ENCODE data around the gene FSHR.

Gene FSHR

GRCh38 chr2:48982887-48983435, 171.4 kb downstream of the FSHR start:
- Histone ChIP-seq H3K4me3 (ENCODE audit: low read length) (no peak overlapping the region), H3F3A (ENCODE audit: insufficient read depth, low read length) (no peaks in the 10 kb centered on the region), H3K36me3 (replicated peaks; ENCODE audit: insufficient read depth, low read length) (no peaks in the 10 kb centered on the region), H3K4me1 (ENCODE audit: low read length) (peaks cover 6% of the 10 kb centered on the region), H2AFZ (ENCODE audit: low read length) (no peak overlapping the region), H3K79me2 (ENCODE audit: low read length) (no peaks in the 10 kb centered on the region), H3K27me3 (replicated peaks; ENCODE audit: insufficient read depth, low read length) (no peaks in the 10 kb centered on the region), H3K9me3 (replicated peaks; ENCODE audit: insufficient read depth, low read length) (no peaks in the 10 kb centered on the region), H3K4me2 (ENCODE audit: low read depth, low read length) (no peak overlapping the region), H3K9me2 (replicated peaks; ENCODE audit: insufficient read depth, low read length) (no peaks in the 10 kb centered on the region), H3K9ac (ENCODE audit: low read length) (no peak overlapping the region), H3K27ac (ENCODE audit: low read length) (no peak overlapping the region), H4K20me1 (ENCODE audit: insufficient read depth, low read length) (no peaks in the 10 kb centered on the region)
- DNase-seq = no peak
- TF ChIP-seq EZH2phosphoT487 (IDR thresholded peaks at IDR 0.05; ENCODE audit: low read length) = no peak
- no peak for TF ChIP-seq CTCF (IDR thresholded peaks at IDR 0.05; ENCODE audit: low read length)
- TF ChIP-seq EZH2 (optimal IDR thresholded peaks at IDR 0.05; ENCODE audit: low read depth, low read length) = no peak

GRCh38 chr2:48980846-48981245, 173.5 kb downstream of the FSHR start:
- Histone ChIP-seq H3F3A (ENCODE audit: insufficient read depth, low read length) (no peaks in the 10 kb centered on the region), H3K79me2 (ENCODE audit: low read length) (no peaks in the 10 kb centered on the region), H3K9me2 (replicated peaks; ENCODE audit: insufficient read depth, low read length) (no peaks in the 10 kb centered on the region)

GRCh38 chr2:48979691-48980090, 174.6 kb downstream of the FSHR start:
- no peaks in the 10 kb centered on the region for H3K9me3 ChIP-seq (replicated peaks; ENCODE audit: insufficient read depth, low read length)
- TF ChIP-seq EZH2phosphoT487 (IDR thresholded peaks at IDR 0.05; ENCODE audit: low read length) (no peak), CTCF (IDR thresholded peaks at IDR 0.05; ENCODE audit: low read length) (no peak), EZH2 (optimal IDR thresholded peaks at IDR 0.05; ENCODE audit: low read depth, low read length) (no peak)

More at GRCh38 chr2:48980846-48981245, 173.5 kb downstream of the FSHR start:
- no peaks in the 10 kb centered on the region for H3K27me3 ChIP-seq (replicated peaks; ENCODE audit: insufficient read depth, low read length)
- H3K4me1 ChIP-seq (ENCODE audit: low read length) = peaks cover 6% of the 10 kb centered on the region
- no peak overlapping the region for H3K4me2 ChIP-seq (ENCODE audit: low read depth, low read length)
- DNase-seq = no peak
- no peak overlapping the region for H3K9ac ChIP-seq (ENCODE audit: low read length)
- H2AFZ ChIP-seq (ENCODE audit: low read length) = no peak overlapping the region
- H3K9me3 ChIP-seq (replicated peaks; ENCODE audit: insufficient read depth, low read length) = no peaks in the 10 kb centered on the region
- TF ChIP-seq EZH2 (optimal IDR thresholded peaks at IDR 0.05; ENCODE audit: low read depth, low read length) = no peak
- TF ChIP-seq EZH2phosphoT487 (IDR thresholded peaks at IDR 0.05; ENCODE audit: low read length) = no peak
- no peak for TF ChIP-seq CTCF (IDR thresholded peaks at IDR 0.05; ENCODE audit: low read length)
- H3K36me3 ChIP-seq (replicated peaks; ENCODE audit: insufficient read depth, low read length) = no peaks in the 10 kb centered on the region
- no peak overlapping the region for H3K27ac ChIP-seq (ENCODE audit: low read length)
- no peaks in the 10 kb centered on the region for H4K20me1 ChIP-seq (ENCODE audit: insufficient read depth, low read length)
- no peak overlapping the region for H3K4me3 ChIP-seq (ENCODE audit: low read length)

More at GRCh38 chr2:48979691-48980090, 174.6 kb downstream of the FSHR start:
- no peaks in the 10 kb centered on the region for H3K4me1 ChIP-seq (ENCODE audit: low read length)
- H3K27me3 ChIP-seq (replicated peaks; ENCODE audit: insufficient read depth, low read length) = no peaks in the 10 kb centered on the region
- H3F3A ChIP-seq (ENCODE audit: insufficient read depth, low read length) = no peaks in the 10 kb centered on the region
- DNase-seq = no peak
- H3K79me2 ChIP-seq (ENCODE audit: low read length) = no peaks in the 10 kb centered on the region
- H3K36me3 ChIP-seq (replicated peaks; ENCODE audit: insufficient read depth, low read length) = no peaks in the 10 kb centered on the region
- no peak overlapping the region for H3K27ac ChIP-seq (ENCODE audit: low read length)
- H3K9ac ChIP-seq (ENCODE audit: low read length) = no peak overlapping the region
- no peak overlapping the region for H3K4me3 ChIP-seq (ENCODE audit: low read length)
- H3K9me2 ChIP-seq (replicated peaks; ENCODE audit: insufficient read depth, low read length) = no peaks in the 10 kb centered on the region
- H4K20me1 ChIP-seq (ENCODE audit: insufficient read depth, low read length) = no peaks in the 10 kb centered on the region
- H2AFZ ChIP-seq (ENCODE audit: low read length) = no peak overlapping the region
- H3K4me2 ChIP-seq (ENCODE audit: low read depth, low read length) = no peak overlapping the region

All from MM.1S (cell line).